ENCODE results near the gene DIABLO. TPM values are rescaled to one million over a fixed set of nuclear protein-coding genes. Genes with fewer than 3 reads are reported as not detected.
"Not testable (repeated sequence)": the region's sequence is repeated elsewhere in the genome, so short reads cannot be mapped to it uniquely, and the experiment has no call there.

The DIABLO gene
- total RNA-seq, 1 experiment from 2014 or later = 72.0 TPM

- Histone ChIP-seq H3K9me3 (ENCODE audit: low read depth, low read length, poor library complexity, severe bottlenecking) (no peaks in the 10 kb centered on the region), H3K4me1 (ENCODE audit: insufficient read depth, low read length, poor library complexity, severe bottlenecking) (no peaks in the 10 kb centered on the region), H3K4me3 (ENCODE audit: low read depth, low read length, poor library complexity, severe bottlenecking) (peak overlapping the region; percentile 77), H3K27me3 (replicated peaks; ENCODE audit: insufficient read depth, low read depth, low read length, poor library complexity) (no peaks in the 10 kb centered on the region), H3K27ac (ENCODE audit: low read depth, low read length, poor library complexity, severe bottlenecking) (peak overlapping the region; percentile 78), H3K36me3 (ENCODE audit: insufficient read depth, low read length, poor library complexity, severe bottlenecking) (peaks cover 4% of the 10 kb centered on the region)
- no peak for DNase-seq (ENCODE audit: low spot score)
- TF ChIP-seq EZH2 (IDR thresholded peaks at IDR 0.05; ENCODE audit: borderline replicate concordance, low read depth, low read length, poor library complexity, severe bottlenecking) = no peak
- TF ChIP-seq CTCF (conservative IDR thresholded peaks at IDR 0.05; ENCODE audit: low read depth, low read length) = no peak
- ChIA-PET CTCF (no interaction called here), POLR2A (ENCODE audit: low non-redundant PET) (no interaction called here)
- BruUV-seq (replicated peaks) = TSS peak; percentile 63
- intact Hi-C loops (cut with micrococcal nuclease; ENCODE audit: unreplicated experiment) = loop anchor here (1.0 kb wide), 1 partner anchor 40 kb away; the partner anchor contains the start of gene DIABLO
Measured at GRCh38 chr12:122265886-122266229, 40.0 kb upstream of the DIABLO start.

- peak; percentile 4 for DNase-seq (ENCODE audit: low spot score)
- CTCF ChIA-PET = no interaction called here
- POLR2A ChIA-PET (ENCODE audit: low non-redundant PET) = no interaction called here
- no TSS peak for BruUV-seq (replicated peaks)
- intact Hi-C loops (cut with micrococcal nuclease; ENCODE audit: unreplicated experiment) = no loop called here
- Histone ChIP-seq H3K36me3 (ENCODE audit: insufficient read depth, low read length, poor library complexity, severe bottlenecking) (peaks cover 6% of the 10 kb centered on the region), H3K27me3 (replicated peaks; ENCODE audit: insufficient read depth, low read depth, low read length, poor library complexity) (no peaks in the 10 kb centered on the region), H3K4me1 (ENCODE audit: insufficient read depth, low read length, poor library complexity, severe bottlenecking) (no peaks in the 10 kb centered on the region), H3K9me3 (ENCODE audit: low read depth, low read length, poor library complexity, severe bottlenecking) (no peaks in the 10 kb centered on the region), H3K4me3 (ENCODE audit: low read depth, low read length, poor library complexity, severe bottlenecking) (peak overlapping the region; percentile 77), H3K27ac (ENCODE audit: low read depth, low read length, poor library complexity, severe bottlenecking) (peak overlapping the region; percentile 78)
- no peak for TF ChIP-seq CTCF (conservative IDR thresholded peaks at IDR 0.05; ENCODE audit: low read depth, low read length)
- no peak for TF ChIP-seq EZH2 (IDR thresholded peaks at IDR 0.05; ENCODE audit: borderline replicate concordance, low read depth, low read length, poor library complexity, severe bottlenecking)
Measured at GRCh38 chr12:122265476-122265875, 39.6 kb upstream of the DIABLO start.

- H3K27me3 ChIP-seq (replicated peaks; ENCODE audit: insufficient read depth, low read depth, low read length, poor library complexity); H3K4me3 ChIP-seq (ENCODE audit: low read depth, low read length, poor library complexity, severe bottlenecking); DNase-seq (ENCODE audit: low spot score); H3K4me1 ChIP-seq (ENCODE audit: insufficient read depth, low read length, poor library complexity, severe bottlenecking); POLR2A ChIA-PET (ENCODE audit: low non-redundant PET); BruUV-seq (replicated peaks); H3K36me3 ChIP-seq (ENCODE audit: insufficient read depth, low read length, poor library complexity, severe bottlenecking); intact Hi-C loops (cut with micrococcal nuclease; ENCODE audit: unreplicated experiment); CTCF ChIA-PET; H3K9me3 ChIP-seq (ENCODE audit: low read depth, low read length, poor library complexity, severe bottlenecking); H3K27ac ChIP-seq (ENCODE audit: low read depth, low read length, poor library complexity, severe bottlenecking): not testable (repeated sequence)
Measured at GRCh38 chr12:122260735-122261134, 34.9 kb upstream of the DIABLO start.

DNA sequence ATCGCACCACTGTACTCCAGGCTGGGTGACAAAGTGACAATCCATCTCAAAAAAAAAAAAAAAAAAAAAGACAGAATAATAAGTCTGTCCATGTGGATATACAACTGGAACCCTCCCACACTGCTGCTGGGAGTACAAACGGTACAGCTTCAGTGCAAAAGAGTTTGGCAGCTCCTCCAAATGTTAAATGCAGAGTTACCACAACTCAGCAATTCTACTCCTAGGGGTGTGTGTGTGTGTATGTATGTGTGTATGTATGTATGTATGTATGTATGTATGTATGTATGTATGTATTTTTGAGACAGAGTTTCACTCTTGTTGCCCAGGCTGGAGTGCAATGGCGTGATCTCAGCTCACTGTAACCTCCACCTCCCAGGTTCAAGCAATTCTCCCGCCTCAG is 33.1 kb upstream of the DIABLO start:
- POLR2A ChIA-PET (ENCODE audit: low non-redundant PET); H3K36me3 ChIP-seq (ENCODE audit: insufficient read depth, low read length, poor library complexity, severe bottlenecking): not testable (repeated sequence)

DNA sequence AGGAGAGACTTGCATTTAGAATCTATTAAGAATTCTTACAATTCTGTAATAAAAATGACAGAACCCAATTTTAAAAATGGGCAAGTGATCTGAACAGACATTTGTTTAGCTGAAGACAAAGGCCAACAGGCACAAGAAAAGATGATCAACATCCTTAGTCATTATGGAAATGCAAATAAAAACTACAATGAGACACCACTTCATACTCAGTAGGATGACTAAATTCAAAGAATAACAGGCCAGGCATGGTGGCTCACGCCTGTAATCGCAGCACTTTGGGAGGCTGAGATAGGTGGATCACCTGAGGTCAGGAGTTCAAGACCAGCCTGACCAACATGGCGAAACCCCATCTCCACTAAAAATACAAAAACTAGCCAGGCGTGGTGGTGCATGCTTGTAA is 32.6 kb upstream of the DIABLO start:
- DNase-seq (ENCODE audit: low spot score); H3K27ac ChIP-seq (ENCODE audit: low read depth, low read length, poor library complexity, severe bottlenecking); intact Hi-C loops (cut with micrococcal nuclease; ENCODE audit: unreplicated experiment); H3K9me3 ChIP-seq (ENCODE audit: low read depth, low read length, poor library complexity, severe bottlenecking); CTCF ChIA-PET; H3K4me1 ChIP-seq (ENCODE audit: insufficient read depth, low read length, poor library complexity, severe bottlenecking); H3K4me3 ChIP-seq (ENCODE audit: low read depth, low read length, poor library complexity, severe bottlenecking); H3K27me3 ChIP-seq (replicated peaks; ENCODE audit: insufficient read depth, low read depth, low read length, poor library complexity); BruUV-seq (replicated peaks); H3K36me3 ChIP-seq (ENCODE audit: insufficient read depth, low read length, poor library complexity, severe bottlenecking); POLR2A ChIA-PET (ENCODE audit: low non-redundant PET): not testable (repeated sequence)

More for the DNA sequence above, 33.1 kb upstream of the DIABLO start:
- H3K4me3 ChIP-seq (ENCODE audit: low read depth, low read length, poor library complexity, severe bottlenecking); DNase-seq (ENCODE audit: low spot score); H3K27ac ChIP-seq (ENCODE audit: low read depth, low read length, poor library complexity, severe bottlenecking); H3K27me3 ChIP-seq (replicated peaks; ENCODE audit: insufficient read depth, low read depth, low read length, poor library complexity); BruUV-seq (replicated peaks); H3K9me3 ChIP-seq (ENCODE audit: low read depth, low read length, poor library complexity, severe bottlenecking); H3K4me1 ChIP-seq (ENCODE audit: insufficient read depth, low read length, poor library complexity, severe bottlenecking); CTCF ChIA-PET; intact Hi-C loops (cut with micrococcal nuclease; ENCODE audit: unreplicated experiment): not testable (repeated sequence)
